Mucosa of stomach (tissue), 1 donor: Measurements from ENCODE around the gene HOXC11.

Experiments used
- H3K27me3 ChIP-seq: one replicate; pipeline ENCODE4 v1.7.0; 2013; ENCODE audit warnings: mild to moderate bottlenecking, low read length; ENCODE audit not compliant: control insufficient read depth, insufficient read depth
- H3K36me3 ChIP-seq: one replicate; pipeline ENCODE4 v1.7.0; 2013; ENCODE audit warnings: low read length; ENCODE audit not compliant: control insufficient read depth, insufficient read depth
- H3K4me1 ChIP-seq: one replicate; pipeline ENCODE4 v1.7.0; 2013; ENCODE audit warnings: mild to moderate bottlenecking, low read length; ENCODE audit not compliant: control insufficient read depth, insufficient read depth
- H3K4me3 ChIP-seq: one replicate; pipeline ENCODE4 v1.7.0; 2013; ENCODE audit warnings: low read length
- H3K9ac ChIP-seq: one replicate; pipeline ENCODE4 v1.7.0; 2013; ENCODE audit warnings: mild to moderate bottlenecking, low read length, moderate library complexity
- H3K9me3 ChIP-seq: one replicate; pipeline ENCODE4 v1.7.0; 2013; ENCODE audit warnings: mild to moderate bottlenecking, low read length, moderate library complexity; ENCODE audit not compliant: control insufficient read depth
- donor health status: Pancreatic carcinoma.

The HOXC11 gene

GRCh38 chr12:53996240-53997203, 23.6 kb downstream of the HOXC11 start:
- Histone ChIP-seq H3K27me3 (peaks cover 98% of the 10 kb centered on the region), H3K4me1 (peaks cover 36% of the 10 kb centered on the region), H3K4me3 (no peak overlapping the region), H3K36me3 (no peaks in the 10 kb centered on the region), H3K9me3 (no peaks in the 10 kb centered on the region), H3K9ac (no peak overlapping the region)

- Histone ChIP-seq H3K9me3 (no peaks in the 10 kb centered on the region), H3K4me3 (no peak overlapping the region), H3K9ac (no peak overlapping the region), H3K4me1 (peaks cover 36% of the 10 kb centered on the region), H3K27me3 (peaks cover 98% of the 10 kb centered on the region), H3K36me3 (no peaks in the 10 kb centered on the region)
These were observed 24.5 kb downstream of the HOXC11 start for GRCh38 chr12:53997204-53998109.

- no peaks in the 10 kb centered on the region for H3K36me3 ChIP-seq
- H3K27me3 ChIP-seq: peaks cover 97% of the 10 kb centered on the region
- no peaks in the 10 kb centered on the region for H3K9me3 ChIP-seq
- H3K4me3 ChIP-seq: no peak overlapping the region
- no peak overlapping the region for H3K9ac ChIP-seq
- H3K4me1 ChIP-seq: peaks cover 36% of the 10 kb centered on the region
These were observed 25.4 kb downstream of the HOXC11 start for GRCh38 chr12:53998110-53998899.

GRCh38 chr12:53998900-53999236, 25.9 kb downstream of the HOXC11 start:
- H3K9ac ChIP-seq: no peak overlapping the region
- H3K27me3 ChIP-seq: peaks cover 96% of the 10 kb centered on the region
- H3K36me3 ChIP-seq: no peaks in the 10 kb centered on the region
- H3K4me3 ChIP-seq: no peak overlapping the region
- H3K4me1 ChIP-seq: peaks cover 36% of the 10 kb centered on the region
- H3K9me3 ChIP-seq: no peaks in the 10 kb centered on the region

GRCh38 chr12:53999559-54000115, 26.7 kb downstream of the HOXC11 start:
- Histone ChIP-seq H3K27me3 (peaks cover 96% of the 10 kb centered on the region), H3K9me3 (no peaks in the 10 kb centered on the region), H3K4me1 (peaks cover 28% of the 10 kb centered on the region), H3K4me3 (no peak overlapping the region), H3K36me3 (no peaks in the 10 kb centered on the region), H3K9ac (no peak overlapping the region)

- H3K9ac ChIP-seq: no peak within 1 kb of the TSS
- H3K9me3 ChIP-seq: no peaks in the 10 kb centered on the region
- peaks cover 22% of the 10 kb centered on the region for H3K4me1 ChIP-seq
- no peaks in the 10 kb centered on the region for H3K36me3 ChIP-seq
- H3K27me3 ChIP-seq: peaks cover 96% of the 10 kb centered on the region
- no peak within 1 kb of the TSS for H3K4me3 ChIP-seq
These were observed 27.5 kb downstream of the HOXC11 start, which contains the start of gene HOXC9 for GRCh38 chr12:54000116-54001114. TSS of gene HOXC9 (plus strand) at chr12:54000161. CDS start at chr12:54000189, 28 bp downstream.

- Histone ChIP-seq H3K27me3 (peaks cover 96% of the 10 kb centered on the region), H3K9me3 (no peaks in the 10 kb centered on the region), H3K4me1 (peaks cover 21% of the 10 kb centered on the region), H3K9ac (no peak overlapping the region), H3K4me3 (no peak overlapping the region), H3K36me3 (no peaks in the 10 kb centered on the region)
These were observed 28.6 kb downstream of the HOXC11 start for GRCh38 chr12:54001283-54002187.

- Histone ChIP-seq H3K9ac (no peak overlapping the region), H3K4me3 (no peak overlapping the region), H3K27me3 (peaks cover 96% of the 10 kb centered on the region), H3K9me3 (no peaks in the 10 kb centered on the region), H3K4me1 (peaks cover 22% of the 10 kb centered on the region), H3K36me3 (no peaks in the 10 kb centered on the region)
These were observed 29.5 kb downstream of the HOXC11 start for GRCh38 chr12:54002278-54002914.

GRCh38 chr12:54002915-54003389, 30.0 kb downstream of the HOXC11 start:
- no peak overlapping the region for H3K9ac ChIP-seq
- H3K4me3 ChIP-seq: no peak overlapping the region
- H3K36me3 ChIP-seq: no peaks in the 10 kb centered on the region
- no peaks in the 10 kb centered on the region for H3K9me3 ChIP-seq
- peaks cover 22% of the 10 kb centered on the region for H3K4me1 ChIP-seq
- H3K27me3 ChIP-seq: peaks cover 96% of the 10 kb centered on the region
